GM21360 (cell line): Measurements from ENCODE around the gene GDI1.

ENCODE experiments used
- ATAC-seq: cut with Tn5 transposase; IDR thresholded peaks from one replicate; pipeline ENCODE4 v1.9.1; 2021; ENCODE audit warnings: mild to moderate bottlenecking, moderate library complexity; ENCODE audit not compliant: unreplicated experiment

The GDI1 gene

DNA sequence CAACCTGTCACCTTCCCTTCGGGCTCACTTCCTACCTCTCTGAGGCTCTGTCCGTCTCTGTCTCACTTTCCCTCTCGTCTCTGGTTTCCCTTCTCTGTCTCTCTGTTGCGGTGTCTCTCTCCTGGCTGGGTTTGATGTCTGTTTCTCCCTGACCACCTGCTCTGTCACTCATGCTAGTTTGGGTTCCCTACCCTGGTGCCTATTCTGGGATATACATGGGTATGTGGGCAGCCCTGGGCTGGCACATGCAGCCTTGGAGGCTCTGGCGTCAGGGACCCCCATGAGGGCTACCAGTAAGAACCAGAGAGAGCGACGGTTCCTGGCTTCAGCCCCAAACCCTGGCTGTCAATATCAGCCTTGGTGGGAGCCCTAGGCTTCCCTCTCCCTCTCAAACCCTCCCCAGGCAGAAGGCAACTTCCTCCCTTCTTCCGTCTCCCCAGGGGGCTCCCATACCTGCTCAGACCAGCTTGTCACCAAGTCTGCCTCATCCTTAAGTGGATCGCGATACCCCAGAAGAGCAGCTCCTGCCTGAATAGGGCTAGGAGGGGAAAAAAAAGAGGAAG lies 28.2 kb upstream of the GDI1 start:
- ATAC-seq = no peak

DNA sequence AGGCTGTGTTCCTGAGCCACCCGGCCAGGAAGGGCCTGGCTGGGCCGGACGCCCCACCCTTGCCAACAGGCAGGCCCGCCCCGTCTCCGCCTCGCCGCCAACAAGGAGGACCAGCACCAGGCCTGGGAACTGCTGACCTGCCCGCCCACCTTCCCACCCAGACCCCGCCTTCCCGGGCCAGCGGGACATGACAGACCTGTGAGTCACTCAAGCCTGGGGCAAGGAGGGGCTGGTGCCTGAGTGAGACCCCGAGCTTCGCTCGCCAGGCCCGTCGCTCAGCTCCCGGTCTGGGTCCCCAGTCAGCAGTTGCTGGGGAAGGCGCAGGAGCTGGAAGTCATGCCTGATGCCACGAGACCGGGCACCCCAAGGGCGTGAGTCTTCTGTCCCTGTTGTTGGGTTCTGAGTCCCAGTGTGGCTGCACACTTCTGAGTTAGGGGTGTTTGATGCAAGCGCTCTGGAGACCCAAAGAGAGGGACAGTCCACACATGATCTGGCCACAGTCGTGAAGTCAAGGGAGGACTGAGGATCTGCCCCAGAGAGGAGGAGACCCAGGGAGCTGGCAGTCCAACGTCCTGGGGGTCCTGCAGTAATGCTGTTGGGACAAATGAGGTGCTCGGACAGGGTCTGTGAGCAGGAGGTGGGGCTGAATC lies 27.6 kb upstream of the GDI1 start, which contains the start of gene DNASE1L1:
Gene DNASE1L1 (minus strand): TSS at position 33 of the 650 bp plus-strand sequence. CDS start 3,686 bp downstream, outside the sequence.
- ATAC-seq = no peak

- peak; percentile 40 for ATAC-seq
Observed at GRCh38 chrX:154411981-154412340, 25.0 kb upstream of the GDI1 start.

- ATAC-seq = no peak
Observed at GRCh38 chrX:154412468-154412867, 24.5 kb upstream of the GDI1 start.

DNA sequence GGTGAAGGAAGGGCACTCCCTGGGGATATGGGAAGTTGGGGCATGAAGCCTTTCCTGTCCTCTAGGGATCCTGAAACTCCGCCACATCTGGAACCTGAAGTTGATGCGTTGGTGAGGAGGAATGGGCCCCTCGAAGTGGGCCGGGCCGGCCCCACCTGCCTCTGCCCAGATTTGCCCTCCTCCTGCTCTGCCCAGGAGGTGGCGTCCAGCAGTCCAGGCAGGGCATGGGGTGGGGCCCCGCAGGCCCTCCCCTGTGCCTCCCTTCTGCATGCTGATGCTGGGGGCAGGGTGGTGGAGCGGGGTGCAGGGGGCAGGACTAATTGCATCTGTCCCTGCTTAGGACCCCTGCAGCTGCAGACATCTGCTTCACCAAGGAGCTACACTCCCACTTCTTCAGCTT lies 23.8 kb upstream of the GDI1 start:
- no peak for ATAC-seq

- ATAC-seq = no peak
Observed at GRCh38 chrX:154417157-154417556, 19.8 kb upstream of the GDI1 start.

- ATAC-seq = no peak
Observed at GRCh38 chrX:154419189-154419588, 17.8 kb upstream of the GDI1 start.

- no peak for ATAC-seq
Observed at GRCh38 chrX:154419688-154420401, 17.1 kb upstream of the GDI1 start.

GRCh38 chrX:154420402-154420756 lies 16.6 kb upstream of the GDI1 start:
- ATAC-seq = no peak

GRCh38 chrX:154426916-154427770 lies 9.8 kb upstream of the GDI1 start:
- ATAC-seq = no peak

DNA sequence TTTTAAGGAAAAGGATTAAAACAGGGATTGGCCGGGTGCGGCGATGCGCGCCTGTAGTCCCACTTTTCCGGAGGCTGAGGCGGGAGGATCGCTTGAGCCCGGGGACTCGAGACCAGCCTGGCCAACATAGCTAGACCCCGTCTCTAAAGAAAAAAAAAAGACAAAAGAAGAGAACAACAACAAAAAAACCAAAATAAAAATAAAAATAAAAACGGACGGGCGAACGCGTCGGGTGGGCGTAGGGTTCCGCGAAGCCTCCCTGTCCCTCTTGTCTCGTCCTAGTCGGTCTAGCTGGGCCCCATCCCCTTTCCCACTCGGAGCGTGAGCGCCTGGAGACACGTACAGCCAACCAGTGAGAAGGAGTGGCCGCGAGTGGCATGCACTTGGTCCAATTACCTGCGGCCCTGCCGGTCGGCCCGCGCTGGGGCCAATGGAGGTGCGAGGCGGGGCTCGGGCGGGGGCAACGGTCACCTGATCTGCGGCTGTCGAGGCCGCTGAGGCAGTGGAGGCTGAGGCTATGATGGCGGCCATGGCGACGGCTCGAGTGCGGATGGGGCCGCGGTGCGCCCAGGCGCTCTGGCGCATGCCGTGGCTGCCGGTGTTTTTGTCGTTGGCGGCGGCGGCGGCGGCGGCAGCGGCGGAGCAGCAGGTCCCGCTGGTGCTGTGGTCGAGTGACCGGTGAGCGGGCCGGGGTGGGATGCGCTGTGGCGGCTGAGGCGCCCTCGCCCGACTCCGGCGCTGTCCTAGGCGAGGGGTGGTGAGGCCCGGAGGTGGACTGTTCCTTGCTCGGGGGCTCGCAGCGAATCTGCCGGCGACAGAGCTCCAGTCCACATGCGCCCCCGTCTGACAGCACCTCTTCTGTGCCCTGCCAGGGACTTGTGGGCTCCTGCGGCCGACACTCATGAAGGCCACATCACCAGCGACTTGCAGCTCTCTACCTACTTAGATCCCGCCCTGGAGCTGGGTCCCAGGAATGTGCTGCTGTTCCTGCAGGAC lies 8.5 kb upstream of the GDI1 start, which contains the start of gene ATP6AP1:
Gene ATP6AP1 (plus strand): TSS at position 502 of the 996 bp plus-strand sequence. CDS start 16 bp downstream, at position 518.
- ATAC-seq = peak; percentile 93

GRCh38 chrX:154429711-154430110 lies 7.2 kb upstream of the GDI1 start:
- ATAC-seq = no peak

GRCh38 chrX:154430479-154430878 lies 6.5 kb upstream of the GDI1 start:
- ATAC-seq = no peak

DNA sequence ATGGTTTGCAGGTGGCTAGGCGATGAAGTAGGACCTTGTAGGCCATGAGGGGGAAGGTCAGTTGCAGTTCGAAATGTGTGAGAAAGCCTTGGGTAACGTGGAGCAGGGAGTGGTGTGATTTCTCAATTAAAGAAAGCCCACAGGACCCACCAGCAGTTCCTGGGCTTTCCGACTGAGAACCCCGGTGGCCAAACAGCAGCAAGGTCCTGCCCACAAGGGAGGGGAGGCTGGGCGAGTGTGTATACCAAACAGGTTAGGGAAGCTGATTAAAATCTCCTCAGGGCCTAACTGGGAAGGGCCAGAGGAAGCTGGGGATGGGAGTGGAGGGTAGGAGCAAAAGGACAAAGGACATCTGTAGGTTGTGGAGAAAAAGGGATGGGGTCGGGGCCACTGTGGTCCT lies 6.0 kb upstream of the GDI1 start:
- no peak for ATAC-seq

DNA sequence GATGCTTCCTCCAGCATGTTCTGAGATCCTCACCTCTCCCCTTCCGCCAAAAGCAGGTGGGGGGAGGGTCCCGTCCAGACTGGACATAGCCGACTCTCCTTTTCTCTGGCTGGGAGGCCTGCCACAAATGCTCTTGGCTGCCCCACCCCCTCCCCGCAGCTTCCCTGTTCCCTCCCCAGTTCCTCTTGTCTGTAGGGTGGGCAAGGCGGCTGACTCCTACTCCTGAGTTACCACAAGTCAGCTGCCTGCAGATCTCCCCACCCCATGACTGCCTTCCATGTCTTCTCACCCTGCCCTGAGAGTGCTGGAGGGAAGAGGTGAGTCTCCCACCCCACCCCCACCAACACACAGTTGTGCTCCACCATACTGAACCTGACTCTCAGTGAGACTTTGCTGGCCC lies 5.6 kb upstream of the GDI1 start:
- no peak for ATAC-seq

DNA sequence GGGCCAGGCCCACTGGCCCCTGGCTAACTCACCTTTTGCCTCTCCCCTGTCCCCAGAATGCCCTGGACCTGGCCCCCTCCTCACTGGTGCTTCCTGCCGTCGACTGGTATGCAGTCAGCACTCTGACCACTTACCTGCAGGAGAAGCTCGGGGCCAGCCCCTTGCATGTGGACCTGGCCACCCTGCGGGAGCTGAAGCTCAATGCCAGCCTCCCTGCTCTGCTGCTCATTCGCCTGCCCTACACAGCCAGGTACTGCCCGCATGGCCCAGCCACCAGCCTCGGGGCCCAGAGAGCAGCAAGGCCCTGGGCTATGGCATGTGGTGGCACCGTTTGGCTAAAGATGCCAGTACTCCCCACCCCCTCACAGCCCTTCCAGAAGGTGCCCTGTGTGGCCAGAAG lies 4.7 kb upstream of the GDI1 start:
- no peak for ATAC-seq

DNA sequence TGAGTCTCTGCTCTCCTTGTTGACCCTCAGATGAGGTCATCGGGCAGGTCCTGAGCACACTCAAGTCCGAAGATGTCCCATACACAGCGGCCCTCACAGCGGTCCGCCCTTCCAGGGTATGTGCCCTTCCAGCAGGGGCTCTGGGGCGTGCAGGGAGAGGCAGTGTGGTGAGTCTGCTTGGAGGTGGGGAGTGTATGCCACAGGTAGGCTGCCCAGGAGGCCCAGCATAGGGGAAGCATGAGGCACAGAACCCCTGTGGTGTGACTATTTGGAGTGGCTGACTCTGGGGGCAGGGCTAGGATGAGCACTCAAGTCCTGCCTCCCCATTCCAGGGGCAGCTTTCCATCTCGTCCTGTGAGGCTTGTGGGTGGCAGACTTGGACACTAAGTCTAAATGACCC lies 3.3 kb upstream of the GDI1 start:
- no peak for ATAC-seq

DNA sequence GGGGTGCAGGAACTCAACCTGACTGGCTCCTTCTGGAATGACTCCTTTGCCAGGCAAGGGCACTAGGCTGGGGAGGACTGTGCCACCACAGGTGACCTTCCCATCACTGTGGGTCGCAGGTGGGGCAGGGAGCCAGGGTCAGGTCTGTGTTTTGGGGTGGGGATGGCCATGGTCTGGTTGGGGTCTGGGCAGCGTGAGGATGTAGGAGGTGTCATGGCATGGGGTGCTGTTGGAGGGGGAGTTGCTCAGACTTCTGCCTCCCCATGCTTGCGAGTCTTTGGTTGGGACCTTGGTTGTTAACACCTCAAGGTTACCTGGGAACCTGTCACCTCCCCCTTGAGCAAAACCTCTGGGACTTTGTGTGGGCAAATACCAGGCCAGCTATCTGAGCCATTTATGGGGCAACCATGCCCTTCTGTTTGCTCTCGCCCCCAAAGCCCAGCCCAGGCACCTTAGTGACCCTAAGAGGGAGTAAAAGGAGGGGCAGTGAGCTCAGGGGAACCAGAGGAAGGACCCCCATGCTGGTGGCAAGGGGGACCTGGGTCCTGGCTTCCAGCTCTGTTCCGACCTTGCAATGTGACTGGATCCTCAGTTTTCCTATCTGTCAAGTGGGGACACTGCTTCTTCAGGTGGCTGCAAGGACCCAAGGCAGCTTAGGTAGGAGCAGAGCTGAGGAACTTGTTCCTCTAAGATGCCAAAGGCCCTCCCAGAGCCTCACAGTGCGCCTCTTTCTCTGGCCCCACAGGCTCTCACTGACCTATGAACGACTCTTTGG lies 2.4 kb upstream of the GDI1 start:
- ATAC-seq = no peak

GRCh38 chrX:154435171-154435733 lies 1.7 kb upstream of the GDI1 start:
- no peak for ATAC-seq
